Measurements from ENCODE around the gene PPIL4. TPM values are rescaled to one million over a fixed set of nuclear protein-coding genes. Genes with fewer than 3 reads are reported as not detected.

Gene PPIL4
- total and polyA plus RNA-seq, 9 donors = 26.8 to 37.9 (median 30.6) TPM

DNA sequence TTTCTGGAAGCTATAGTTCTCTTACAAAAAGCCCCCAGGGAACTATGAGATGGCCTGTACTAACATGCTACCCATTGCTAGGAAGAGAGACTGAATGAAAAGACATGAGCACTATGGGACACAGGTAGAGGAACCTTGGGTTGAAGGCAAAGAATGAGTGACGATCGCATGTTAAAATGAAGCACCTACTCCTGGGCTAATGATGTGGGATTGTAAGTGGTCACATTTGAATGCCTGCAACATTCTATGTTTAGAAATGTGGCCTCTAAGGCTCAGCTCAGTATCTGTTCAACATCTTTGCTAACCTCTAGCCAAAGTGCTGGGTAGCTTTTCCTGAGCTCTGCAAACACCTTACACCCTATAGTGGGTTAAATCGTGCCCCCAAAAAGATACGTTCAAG lies 55.9 kb downstream of the PPIL4 start:
- Histone ChIP-seq H3K4me3 (ENCODE audit: low read length) (no peak overlapping the region), H3K4me1 (ENCODE audit: control insufficient read depth, insufficient read depth, low read length) (peaks cover 8% of the 10 kb centered on the region), H3K9me3 (replicated peaks; ENCODE audit: control insufficient read depth, low read depth, low read length) (no peaks in the 10 kb centered on the region), H3K36me3 (ENCODE audit: control insufficient read depth, insufficient read depth, low read length) (no peaks in the 10 kb centered on the region), H3K27me3 (ENCODE audit: control insufficient read depth, insufficient read depth, low read length) (peaks cover 5% of the 10 kb centered on the region), H3K27ac (ENCODE audit: low read length) (no peak overlapping the region)
- WGBS (ENCODE audit: insufficient coverage) = 100% methylated on average over 2 of the region's 4 CpGs
- DNase-seq = no peak

DNA sequence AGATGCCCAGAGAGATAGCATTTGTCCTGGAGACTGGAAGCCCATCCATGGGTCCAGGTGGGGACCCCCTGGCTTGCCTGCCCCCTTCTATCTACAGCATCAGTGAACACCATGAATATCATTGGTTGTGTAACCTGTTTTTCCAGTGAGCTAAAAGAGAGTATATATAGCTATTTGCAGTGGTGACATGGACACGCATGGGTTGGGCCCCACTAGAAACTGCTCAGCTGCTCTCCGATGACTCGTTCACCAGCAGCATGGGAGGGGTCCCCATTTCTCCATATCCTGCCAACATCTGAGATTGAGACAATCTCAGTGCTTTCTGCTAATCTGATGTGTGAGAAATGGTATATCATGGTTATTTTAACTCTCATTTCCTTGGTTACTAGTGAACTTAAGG lies 57.0 kb downstream of the PPIL4 start:
- no CpG with 5 or more reads among the region's 3 CpGs for WGBS (ENCODE audit: insufficient coverage)

DNA sequence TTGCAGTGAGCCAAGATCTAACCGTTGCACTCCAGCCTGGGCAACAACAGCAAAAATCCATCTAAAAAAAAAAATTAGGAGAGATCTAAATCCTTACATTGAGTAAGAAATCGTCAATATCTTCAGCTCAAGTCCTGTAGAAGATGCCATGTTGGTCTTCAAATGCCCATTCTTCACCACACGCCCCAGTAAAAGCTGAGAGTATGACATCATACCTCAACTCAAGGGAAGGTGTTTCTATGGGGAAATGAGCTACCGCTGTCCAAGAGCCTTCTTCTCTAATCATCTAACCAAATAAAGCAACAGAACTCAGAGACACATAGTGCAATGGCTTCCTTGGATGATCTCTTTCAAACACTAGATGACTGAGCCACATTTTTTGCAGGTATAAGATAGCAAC lies 58.5 kb downstream of the PPIL4 start:
- Histone ChIP-seq H3K4me3 (ENCODE audit: low read length) (no peak overlapping the region), H3K9me3 (replicated peaks; ENCODE audit: control insufficient read depth, low read depth, low read length) (no peaks in the 10 kb centered on the region), H3K4me1 (ENCODE audit: control insufficient read depth, insufficient read depth, low read length) (peaks cover 19% of the 10 kb centered on the region), H3K27me3 (ENCODE audit: control insufficient read depth, insufficient read depth, low read length) (peaks cover 5% of the 10 kb centered on the region), H3K27ac (ENCODE audit: low read length) (no peak overlapping the region), H3K36me3 (ENCODE audit: control insufficient read depth, insufficient read depth, low read length) (no peaks in the 10 kb centered on the region)
- no CpG with 5 or more reads among the region's 4 CpGs for WGBS (ENCODE audit: insufficient coverage)
- no peak for DNase-seq

More for the DNA sequence above, 57.0 kb downstream of the PPIL4 start:
- Histone ChIP-seq H3K27me3 (ENCODE audit: control insufficient read depth, insufficient read depth, low read length) (peaks cover 5% of the 10 kb centered on the region), H3K9me3 (replicated peaks; ENCODE audit: control insufficient read depth, low read depth, low read length) (no peaks in the 10 kb centered on the region), H3K36me3 (ENCODE audit: control insufficient read depth, insufficient read depth, low read length) (no peaks in the 10 kb centered on the region), H3K27ac (ENCODE audit: low read length) (no peak overlapping the region), H3K4me1 (ENCODE audit: control insufficient read depth, insufficient read depth, low read length) (peaks cover 13% of the 10 kb centered on the region), H3K4me3 (ENCODE audit: low read length) (no peak overlapping the region)
- DNase-seq = no peak

DNA sequence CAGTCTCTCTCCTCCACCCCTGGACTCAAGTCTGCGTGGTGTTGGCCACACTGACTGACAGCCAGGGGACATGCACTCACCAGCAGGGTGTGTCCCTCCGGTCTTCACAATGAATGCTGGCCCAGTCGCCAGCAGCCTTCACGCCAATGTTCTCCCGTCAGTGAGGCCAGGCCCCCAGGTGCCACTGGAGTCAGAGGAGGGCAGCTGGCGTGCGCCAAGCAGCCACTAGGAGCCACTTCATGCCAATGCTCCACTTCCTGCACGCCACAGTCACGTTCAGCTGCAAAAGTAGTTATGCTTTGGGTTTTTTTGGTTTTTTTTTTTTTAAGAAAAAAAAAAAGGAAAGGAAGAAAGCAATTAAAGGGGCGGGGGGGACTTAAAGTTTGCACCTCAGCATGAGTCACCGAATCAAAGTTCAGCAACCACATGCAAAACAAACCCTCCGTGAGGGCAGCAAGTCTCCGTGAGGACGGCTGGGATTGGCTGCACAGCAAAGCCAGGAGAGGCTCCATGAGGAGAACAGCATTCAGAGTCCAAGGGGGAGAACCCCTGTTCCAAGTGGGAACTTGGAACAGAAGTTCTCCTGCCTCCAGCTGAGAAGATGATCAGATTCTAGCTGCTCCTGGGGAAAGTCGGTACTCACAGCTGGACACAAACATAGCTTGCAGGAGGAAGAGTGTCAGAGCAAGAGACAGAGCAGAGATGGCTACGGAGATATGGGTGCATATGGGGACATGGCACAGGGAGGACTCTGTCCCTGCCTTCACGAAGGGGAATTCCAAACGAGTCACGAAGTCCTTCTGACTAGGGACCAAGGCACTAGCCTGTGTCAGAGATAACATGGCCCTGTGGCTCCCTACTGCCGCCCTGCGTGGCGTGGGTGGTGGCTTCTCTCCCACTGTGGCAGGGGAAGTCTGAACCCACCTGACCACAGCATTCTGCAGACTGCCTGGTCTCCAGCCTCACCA lies 60.8 kb downstream of the PPIL4 start, which contains the start of gene ZC3H12D:
Gene ZC3H12D, minus strand, starts transcription at position 282 of the 968 bp plus-strand sequence. CDS start 10,471 bp downstream, outside the sequence.
- WGBS (ENCODE audit: insufficient coverage) = 37% methylated on average over 12 of the region's 22 CpGs
- Histone ChIP-seq H3K27me3 (ENCODE audit: control insufficient read depth, insufficient read depth, low read length) (peaks cover 10% of the 10 kb centered on the region), H3K4me3 (ENCODE audit: low read length) (no peak within 1 kb of the TSS), H3K36me3 (ENCODE audit: control insufficient read depth, insufficient read depth, low read length) (no peaks in the 10 kb centered on the region), H3K27ac (ENCODE audit: low read length) (peak within 1 kb of the TSS; percentile 4), H3K9me3 (replicated peaks; ENCODE audit: control insufficient read depth, low read depth, low read length) (no peaks in the 10 kb centered on the region), H3K4me1 (ENCODE audit: control insufficient read depth, insufficient read depth, low read length) (peaks cover 27% of the 10 kb centered on the region)
- DNase-seq = peak; percentile 50

DNA sequence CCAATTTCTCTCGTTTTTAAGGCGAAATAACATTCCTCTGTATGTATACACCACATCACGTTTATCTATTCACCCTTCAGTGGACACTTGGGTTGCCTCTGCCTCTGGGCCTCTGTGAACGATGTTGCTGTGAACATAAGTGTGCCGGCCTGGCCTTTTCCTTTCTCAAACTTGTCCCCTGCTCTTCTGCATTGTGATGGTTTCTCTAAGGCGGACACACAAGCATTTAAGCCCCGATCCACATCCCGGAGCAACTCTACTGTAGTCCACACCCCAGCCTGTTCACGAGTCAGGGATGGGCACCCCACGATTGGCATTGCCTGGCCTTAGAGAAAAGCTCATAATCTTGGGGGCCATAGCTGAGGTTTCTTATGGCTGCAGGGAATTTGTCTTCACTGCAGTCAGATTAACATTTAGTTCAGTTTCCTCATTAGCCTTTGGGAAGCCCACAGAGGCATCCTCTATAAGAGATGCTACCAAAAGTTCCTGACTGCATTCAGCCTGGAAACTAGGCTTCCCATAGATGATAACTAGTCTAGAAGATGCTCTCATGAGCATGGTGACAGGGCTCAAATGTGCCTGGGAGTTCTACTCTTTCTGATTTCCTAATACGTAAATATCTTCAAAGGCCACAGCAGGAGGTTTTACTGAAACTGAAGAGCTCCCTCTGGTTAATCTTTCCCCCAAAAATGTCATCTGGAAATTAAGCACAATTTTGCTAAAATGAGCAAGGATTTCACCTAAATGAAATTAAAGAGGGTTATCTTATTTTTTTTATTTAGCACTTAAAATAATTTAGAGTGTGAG lies 61.8 kb downstream of the PPIL4 start:
- WGBS (ENCODE audit: insufficient coverage) = 84% methylated on average over 7 of the region's 11 CpGs
- no peak overlapping the region for H3K4me3 ChIP-seq (ENCODE audit: low read length)

DNA sequence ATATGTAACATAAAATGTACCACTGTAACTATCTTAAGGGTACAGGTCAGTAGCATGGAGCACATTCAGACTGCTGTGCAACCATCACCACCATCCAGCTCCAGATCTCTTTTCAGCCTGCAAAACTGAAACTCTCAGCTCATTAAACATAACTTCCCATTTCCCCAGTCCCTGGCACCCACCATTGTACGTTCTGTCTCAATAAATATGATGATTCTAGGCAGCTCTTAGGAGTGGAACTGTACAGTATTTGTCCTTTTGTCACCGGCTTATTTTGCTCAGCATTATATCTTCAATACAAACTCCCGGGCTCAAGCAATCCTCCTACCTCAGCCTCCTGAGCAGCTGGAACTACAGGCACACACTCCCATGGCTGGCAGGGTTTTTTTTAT lies 62.5 kb downstream of the PPIL4 start:
- H3K4me3 ChIP-seq (ENCODE audit: low read length) = no peak overlapping the region
- H3K27ac ChIP-seq (ENCODE audit: low read length) = peak overlapping the region; percentile 83

More for the DNA sequence above, 61.8 kb downstream of the PPIL4 start:
- H3K27ac ChIP-seq (ENCODE audit: low read length) = no peak overlapping the region
- peaks cover 10% of the 10 kb centered on the region for H3K27me3 ChIP-seq (ENCODE audit: control insufficient read depth, insufficient read depth, low read length)
- peaks cover 27% of the 10 kb centered on the region for H3K4me1 ChIP-seq (ENCODE audit: control insufficient read depth, insufficient read depth, low read length)
- H3K36me3 ChIP-seq (ENCODE audit: control insufficient read depth, insufficient read depth, low read length) = no peaks in the 10 kb centered on the region
- no peaks in the 10 kb centered on the region for H3K9me3 ChIP-seq (replicated peaks; ENCODE audit: control insufficient read depth, low read depth, low read length)
- no peak for DNase-seq

DNA sequence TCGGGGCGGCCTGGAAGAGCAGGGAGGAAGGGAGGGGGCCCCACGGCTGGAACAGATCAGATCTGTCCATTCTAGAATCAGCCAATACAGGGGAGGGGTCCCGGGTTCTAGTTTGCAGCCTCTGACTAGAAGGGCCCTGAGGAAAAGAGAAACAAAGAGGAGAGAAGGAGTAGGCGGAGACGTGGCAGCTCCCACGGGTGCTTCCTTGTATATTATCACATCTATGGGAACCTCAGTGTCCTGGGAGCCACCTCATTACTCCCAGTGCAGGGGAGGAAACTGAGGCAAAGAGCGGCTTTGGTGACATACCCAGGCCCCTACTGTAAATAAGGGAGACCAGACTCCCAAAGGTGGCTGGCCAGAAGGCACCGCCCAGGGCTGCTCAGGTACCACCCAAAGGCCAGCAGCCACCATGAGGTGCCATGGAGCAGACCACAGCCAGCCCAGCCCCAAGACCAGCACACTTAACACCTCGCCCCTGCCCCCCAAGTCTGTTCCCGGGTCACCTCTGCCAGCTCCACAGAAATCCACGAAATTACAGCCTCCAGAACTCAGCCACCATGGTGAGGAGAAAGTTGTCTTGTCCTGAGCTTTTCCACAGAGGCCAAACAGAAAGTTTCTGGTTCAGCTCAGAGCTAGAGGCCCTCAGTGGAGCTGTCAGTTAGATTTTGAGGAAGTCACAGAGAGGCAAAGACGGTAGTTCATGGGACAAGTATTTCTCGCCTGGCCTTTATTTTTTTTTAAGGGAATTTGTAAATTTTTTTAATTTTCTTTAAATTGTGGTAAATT lies 63.1 kb downstream of the PPIL4 start:
- H3K4me1 ChIP-seq (ENCODE audit: control insufficient read depth, insufficient read depth, low read length) = peaks cover 27% of the 10 kb centered on the region
- DNase-seq = peak; percentile 28
- H3K4me3 ChIP-seq (ENCODE audit: low read length) = peak overlapping the region; percentile 37
- H3K9me3 ChIP-seq (replicated peaks; ENCODE audit: control insufficient read depth, low read depth, low read length) = no peaks in the 10 kb centered on the region
- H3K27ac ChIP-seq (ENCODE audit: low read length) = peak overlapping the region; percentile 83
- 56% methylated on average over 7 of the region's 14 CpGs for WGBS (ENCODE audit: insufficient coverage)
- no peaks in the 10 kb centered on the region for H3K36me3 ChIP-seq (ENCODE audit: control insufficient read depth, insufficient read depth, low read length)
- peaks cover 10% of the 10 kb centered on the region for H3K27me3 ChIP-seq (ENCODE audit: control insufficient read depth, insufficient read depth, low read length)

More for the DNA sequence above, 62.5 kb downstream of the PPIL4 start:
- H3K4me1 ChIP-seq (ENCODE audit: control insufficient read depth, insufficient read depth, low read length) = peaks cover 27% of the 10 kb centered on the region
- no peaks in the 10 kb centered on the region for H3K36me3 ChIP-seq (ENCODE audit: control insufficient read depth, insufficient read depth, low read length)
- peaks cover 10% of the 10 kb centered on the region for H3K27me3 ChIP-seq (ENCODE audit: control insufficient read depth, insufficient read depth, low read length)
- H3K9me3 ChIP-seq (replicated peaks; ENCODE audit: control insufficient read depth, low read depth, low read length) = no peaks in the 10 kb centered on the region
- WGBS (ENCODE audit: insufficient coverage) = no CpG with 5 or more reads among the region's 3 CpGs
- DNase-seq = peak; percentile 18

DNA sequence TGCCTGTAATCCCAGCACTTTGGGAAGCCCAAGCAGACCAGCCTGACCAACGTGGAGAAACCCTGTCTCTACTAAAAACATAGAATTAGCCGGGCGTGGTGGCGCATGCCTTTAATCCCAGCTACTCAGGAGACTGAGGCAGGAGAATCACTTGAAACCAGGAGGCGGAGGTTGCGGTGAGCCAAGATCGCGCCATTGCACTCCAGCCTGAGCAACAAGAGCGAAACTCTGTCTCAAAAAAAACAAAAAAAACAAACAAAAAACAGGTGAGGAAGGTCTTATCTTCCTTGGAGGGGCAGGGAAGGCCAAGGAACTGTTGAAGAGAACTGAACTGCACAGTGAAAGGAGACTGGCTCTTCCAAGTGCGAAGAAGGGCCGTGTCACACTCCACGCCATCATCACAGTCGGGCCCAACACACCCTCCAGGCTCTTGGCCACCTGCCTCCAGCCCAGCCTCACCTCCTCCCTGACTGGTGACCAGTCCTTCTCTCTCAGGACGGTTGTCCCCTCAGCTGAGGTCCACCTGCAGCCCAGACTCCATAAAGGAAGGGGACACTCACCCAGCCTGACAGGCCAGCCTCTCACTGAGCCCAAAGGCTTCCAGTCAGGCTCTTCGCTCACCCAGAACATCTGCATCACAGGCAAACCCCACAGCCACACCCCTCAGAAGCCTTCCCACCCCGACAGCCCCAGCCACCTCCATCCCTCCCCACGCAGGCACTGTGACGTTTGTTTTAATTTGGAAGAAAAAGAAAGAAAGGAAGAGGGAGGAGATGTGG lies 65.2 kb downstream of the PPIL4 start:
- DNase-seq = no peak
- H3K36me3 ChIP-seq (ENCODE audit: control insufficient read depth, insufficient read depth, low read length) = no peaks in the 10 kb centered on the region
- no peak overlapping the region for H3K4me3 ChIP-seq (ENCODE audit: low read length)
- H3K27ac ChIP-seq (ENCODE audit: low read length) = no peak overlapping the region
- 84% methylated on average over 6 of the region's 18 CpGs for WGBS (ENCODE audit: insufficient coverage)
- peaks cover 26% of the 10 kb centered on the region for H3K4me1 ChIP-seq (ENCODE audit: control insufficient read depth, insufficient read depth, low read length)
- no peaks in the 10 kb centered on the region for H3K9me3 ChIP-seq (replicated peaks; ENCODE audit: control insufficient read depth, low read depth, low read length)
- H3K27me3 ChIP-seq (ENCODE audit: control insufficient read depth, insufficient read depth, low read length) = peaks cover 6% of the 10 kb centered on the region

DNA sequence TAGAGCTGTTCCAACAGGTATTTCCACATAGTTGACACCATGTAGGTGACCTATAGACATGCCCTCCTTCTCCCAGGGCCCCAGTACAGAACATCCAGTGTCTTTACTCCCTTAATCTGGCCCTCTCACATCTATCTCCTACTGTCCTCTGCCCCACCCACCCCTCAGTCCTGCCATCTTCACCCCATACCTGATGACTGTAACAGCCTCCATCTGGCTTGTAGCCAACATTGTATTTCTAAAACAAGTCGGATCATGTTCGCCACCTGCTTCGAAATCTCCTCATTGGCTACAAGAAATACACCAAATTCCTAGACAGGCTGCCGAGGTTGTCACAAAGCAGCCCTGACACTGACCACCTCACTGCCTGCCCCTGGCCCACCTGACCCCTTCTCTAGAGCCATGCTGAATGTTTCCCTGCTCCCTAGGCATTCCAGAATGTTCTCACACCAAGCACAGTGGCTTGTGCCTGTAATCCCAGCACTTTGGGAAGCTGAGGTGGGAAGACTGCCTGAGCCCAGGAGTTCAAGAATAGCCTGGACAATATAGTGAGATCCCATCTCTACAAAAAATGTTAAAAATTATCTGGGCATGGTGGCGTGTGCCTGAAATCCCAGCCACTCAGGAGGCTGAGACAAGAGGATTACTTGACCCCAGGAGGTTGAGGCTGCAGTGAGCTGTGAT lies 67.1 kb downstream of the PPIL4 start:
- Histone ChIP-seq H3K9me3 (replicated peaks; ENCODE audit: control insufficient read depth, low read depth, low read length) (no peaks in the 10 kb centered on the region), H3K36me3 (ENCODE audit: control insufficient read depth, insufficient read depth, low read length) (no peaks in the 10 kb centered on the region), H3K4me1 (ENCODE audit: control insufficient read depth, insufficient read depth, low read length) (peaks cover 14% of the 10 kb centered on the region), H3K4me3 (ENCODE audit: low read length) (no peak overlapping the region), H3K27ac (ENCODE audit: low read length) (no peak overlapping the region), H3K27me3 (ENCODE audit: control insufficient read depth, insufficient read depth, low read length) (peaks cover 9% of the 10 kb centered on the region)
- DNase-seq = no peak
- 73% methylated on average over 4 of the region's 5 CpGs for WGBS (ENCODE audit: insufficient coverage)
